HS-5 (cell line): Measurements from ENCODE around the gene TLCD1.

Experiments used
- DNase-seq: peaks from one replicate; pipeline ENCODE4 v3.0.0-alpha.2; 2012; ENCODE audit warnings: low read depth

TLCD1 gene

GRCh38 chr17:28726226-28726626 is at the start of gene TLCD1:
Gene TLCD1, minus strand, starts transcription at chr17:28726233. Its CDS starts 136 bp downstream, at chr17:28726097.
- DNase-seq, result no peak

DNA sequence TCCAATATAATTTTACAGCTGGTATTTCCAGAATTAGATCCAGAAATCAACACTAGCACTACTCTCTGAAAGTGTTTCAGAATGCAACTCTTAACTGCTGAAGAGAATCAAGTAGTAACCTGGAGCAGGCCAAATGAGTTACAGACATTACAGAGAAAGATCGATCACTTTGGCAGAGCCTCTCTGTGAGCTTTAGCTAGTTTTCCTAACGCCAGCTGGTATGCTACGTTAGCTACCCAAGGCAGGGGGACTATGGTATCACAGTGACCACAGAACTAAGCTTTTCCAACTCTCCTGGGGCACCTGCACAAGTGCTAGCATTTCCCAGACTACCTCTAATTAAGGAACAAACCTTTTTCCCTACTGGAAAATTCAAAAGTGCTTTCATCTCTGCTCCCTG is 48.2 kb upstream of the TLCD1 start:
- DNase-seq, result no peak

- no peak for DNase-seq
These were observed 47.7 kb upstream of the TLCD1 start for GRCh38 chr17:28773736-28774135.

DNA sequence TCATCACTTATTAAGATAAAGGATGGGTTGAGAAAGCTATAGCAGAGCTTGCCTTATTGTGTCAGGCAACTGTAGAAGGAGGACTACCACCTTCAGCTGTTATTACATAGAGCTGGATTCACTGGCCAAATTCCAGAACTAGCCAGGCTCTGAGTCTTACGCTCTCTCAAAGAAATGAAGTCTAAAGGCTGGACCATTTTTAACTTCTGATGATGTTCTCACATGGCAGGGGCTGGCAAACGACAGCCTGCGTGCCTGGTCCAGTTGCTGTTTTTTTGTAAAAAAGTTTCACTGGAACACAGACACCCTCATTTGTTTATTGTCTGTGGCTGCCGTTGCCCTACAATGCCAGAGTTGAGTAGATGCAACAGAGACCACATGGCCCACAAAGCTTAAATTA is 39.0 kb upstream of the TLCD1 start:
- DNase-seq, result no peak

GRCh38 chr17:28763804-28764266 is 37.8 kb upstream of the TLCD1 start:
- DNase-seq, result peak; percentile 43

GRCh38 chr17:28763137-28763799 is 37.2 kb upstream of the TLCD1 start:
- no peak for DNase-seq

DNA sequence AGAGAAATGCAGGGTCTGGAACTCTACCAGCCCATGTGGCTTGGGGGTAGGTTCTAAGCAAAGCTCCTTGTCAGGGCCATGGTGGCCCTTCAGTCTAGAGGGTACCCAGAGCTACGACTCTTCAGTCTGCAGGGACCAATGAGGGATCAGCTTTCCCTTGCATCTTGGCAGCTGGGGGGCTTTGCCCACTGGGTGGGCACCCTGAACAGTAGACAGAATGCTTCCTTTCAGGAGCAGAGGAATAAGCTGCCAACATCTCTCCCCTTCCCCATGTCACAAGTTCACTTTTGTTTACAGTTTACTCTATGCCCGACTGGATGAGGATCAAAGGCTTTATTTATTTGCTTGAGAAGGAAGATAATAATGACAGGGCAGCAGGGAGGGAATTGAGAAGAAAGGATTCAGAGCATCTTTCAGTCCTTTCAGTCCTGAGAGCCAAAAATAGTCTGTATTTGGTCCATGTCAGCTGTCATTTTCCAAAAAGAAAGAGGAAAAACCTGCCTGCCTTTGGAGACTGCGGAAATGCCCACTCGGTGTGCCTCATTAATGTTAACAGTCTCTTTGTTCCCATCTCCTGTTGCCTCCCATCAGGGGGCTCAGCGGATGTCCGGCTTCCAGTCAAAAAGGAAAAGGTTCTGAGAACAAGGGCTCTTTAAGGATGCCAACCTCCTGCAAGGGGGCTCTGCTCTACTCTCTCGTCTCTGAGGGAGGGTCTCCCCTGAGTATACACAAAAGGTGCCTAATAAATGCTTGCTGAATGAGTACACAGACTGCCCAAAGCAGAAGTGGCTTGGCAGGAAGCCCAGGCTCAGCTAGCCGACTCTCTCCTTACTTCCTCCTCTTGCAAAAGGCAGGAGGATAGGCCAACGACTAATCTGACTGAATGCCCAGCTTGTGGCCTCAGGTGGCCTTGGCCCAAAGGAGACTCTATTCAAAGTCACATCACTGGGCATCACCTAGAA is 34.8 kb upstream of the TLCD1 start:
- no peak for DNase-seq

- DNase-seq, result no peak
These were observed 33.3 kb upstream of the TLCD1 start for GRCh38 chr17:28759256-28759865.

- no peak for DNase-seq
These were observed 32.5 kb upstream of the TLCD1 start for GRCh38 chr17:28758411-28759121.

GRCh38 chr17:28756049-28756804 is 30.2 kb upstream of the TLCD1 start:
- DNase-seq, result no peak

- no peak for DNase-seq
These were observed 29.5 kb upstream of the TLCD1 start for GRCh38 chr17:28755486-28755885.

- DNase-seq, result no peak
These were observed 25.8 kb upstream of the TLCD1 start for GRCh38 chr17:28751600-28752366.

DNA sequence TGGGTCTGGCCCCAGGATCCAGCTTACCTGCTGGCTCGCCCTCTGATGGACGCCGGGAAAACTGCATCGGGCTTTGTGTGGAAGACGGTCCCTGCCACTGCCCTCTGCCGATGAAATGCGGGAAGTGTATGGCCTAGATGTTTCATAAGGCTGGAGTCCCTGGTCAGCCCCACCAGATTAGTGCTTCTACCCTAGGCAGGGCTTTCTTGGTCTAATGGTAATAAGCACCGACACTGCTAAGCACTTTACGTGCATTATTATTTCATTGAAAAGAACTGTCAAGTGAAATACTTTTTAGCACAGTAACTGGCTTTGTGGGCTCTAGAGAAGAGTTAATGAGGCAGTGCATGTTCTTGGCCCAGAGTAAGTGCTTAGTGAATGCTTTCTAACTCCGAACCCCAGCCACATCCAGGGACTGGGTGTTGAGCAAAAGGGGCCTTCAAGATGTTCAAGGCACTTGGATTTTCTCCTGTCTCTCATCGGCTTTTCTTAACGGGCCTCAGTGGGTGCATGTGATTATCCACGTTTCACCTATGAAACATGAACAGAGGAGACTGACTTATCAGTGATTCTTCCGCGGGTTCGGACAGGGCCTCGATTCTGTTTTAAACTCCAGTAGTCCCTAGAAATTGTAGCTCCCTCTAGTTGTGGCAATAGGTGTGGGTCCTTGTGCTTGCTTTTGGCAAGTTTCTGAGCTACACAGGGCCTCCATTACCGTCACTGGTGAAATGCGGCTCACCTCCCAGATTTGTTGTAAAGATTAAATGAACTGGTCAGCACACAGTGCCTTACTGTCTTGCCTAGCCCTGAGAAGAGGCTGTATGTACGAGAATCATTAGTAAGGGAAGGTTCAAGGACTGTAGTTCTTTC is 24.4 kb upstream of the TLCD1 start:
- no peak for DNase-seq

- no peak for DNase-seq
These were observed 23.6 kb upstream of the TLCD1 start for GRCh38 chr17:28749516-28750177.

GRCh38 chr17:28748852-28749515 is 23.0 kb upstream of the TLCD1 start:
- no peak for DNase-seq

DNA sequence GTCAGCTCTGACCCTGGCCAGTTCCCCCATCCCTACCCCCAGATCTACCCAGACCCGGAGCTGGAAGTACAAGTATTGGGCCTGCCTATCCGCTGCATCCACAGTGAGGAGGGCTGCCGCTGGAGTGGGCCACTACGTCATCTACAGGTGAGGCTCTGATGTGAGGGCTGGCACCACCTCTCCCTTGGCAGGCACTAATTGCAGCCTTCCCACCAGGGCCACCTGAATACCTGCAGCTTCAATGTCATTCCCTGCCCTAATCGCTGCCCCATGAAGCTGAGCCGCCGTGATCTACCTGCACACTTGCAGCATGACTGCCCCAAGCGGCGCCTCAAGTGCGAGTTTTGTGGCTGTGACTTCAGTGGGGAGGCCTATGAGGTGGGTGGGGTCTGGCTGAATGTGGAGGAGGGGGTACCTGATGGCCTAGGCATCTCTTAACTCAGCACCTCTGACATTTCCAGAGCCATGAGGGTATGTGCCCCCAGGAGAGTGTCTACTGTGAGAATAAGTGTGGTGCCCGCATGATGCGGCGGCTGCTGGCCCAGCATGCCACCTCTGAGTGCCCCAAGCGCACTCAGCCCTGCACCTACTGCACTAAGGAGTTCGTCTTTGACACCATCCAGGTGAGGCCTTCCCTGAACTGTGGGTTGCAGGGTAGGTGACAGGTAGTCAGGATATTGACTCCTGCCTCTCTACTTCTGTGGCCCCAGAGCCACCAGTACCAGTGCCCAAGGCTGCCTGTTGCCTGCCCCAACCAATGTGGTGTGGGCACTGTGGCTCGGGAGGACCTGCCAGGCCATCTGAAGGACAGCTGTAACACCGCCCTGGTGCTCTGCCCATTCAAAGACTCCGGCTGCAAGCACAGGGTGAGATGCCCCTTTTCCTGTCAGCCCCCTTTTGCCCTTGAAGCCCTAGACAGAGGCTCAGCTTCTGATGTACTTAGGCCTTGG is 22.0 kb upstream of the TLCD1 start:
- no peak for DNase-seq

DNA sequence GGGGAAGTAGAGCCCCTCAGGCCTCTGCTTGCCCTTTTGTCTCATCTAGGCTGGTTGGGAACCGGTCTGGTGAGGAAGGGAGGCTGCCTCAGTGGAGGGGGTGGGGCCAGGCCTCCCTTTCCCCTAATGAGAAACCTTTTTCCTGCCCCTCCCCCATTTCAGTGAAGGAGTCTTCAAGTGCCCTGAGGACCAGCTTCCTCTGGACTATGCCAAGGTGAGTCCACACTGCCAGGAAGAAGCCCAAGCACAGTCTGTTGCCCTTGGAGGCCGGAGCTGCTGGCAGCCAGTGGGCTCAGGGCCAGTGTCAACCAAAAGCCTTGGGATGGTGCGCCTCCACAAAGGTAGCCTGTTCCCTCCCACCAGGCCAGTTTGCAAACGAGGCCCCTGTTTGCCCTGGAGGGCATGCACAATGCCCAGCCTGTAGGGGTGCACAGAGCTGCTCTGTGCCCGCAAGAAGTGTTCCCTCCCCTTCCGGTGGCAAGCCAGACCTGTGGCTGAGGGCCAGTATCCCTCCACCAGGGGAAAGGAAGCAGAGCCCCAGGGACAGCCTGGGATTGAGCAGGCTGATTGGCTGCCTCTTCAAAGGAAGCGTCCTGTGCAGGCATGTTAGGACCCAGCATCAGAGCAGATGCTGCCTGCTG is 21.1 kb upstream of the TLCD1 start:
- no peak for DNase-seq
